GM21619 (cell line): Measurements from ENCODE around the gene ATP8B2.

ENCODE experiments used
- ATAC-seq: cut with Tn5 transposase; IDR thresholded peaks from one replicate; pipeline ENCODE4 v1.9.1; 2021; ENCODE audit not compliant: unreplicated experiment

ATP8B2 gene

GRCh38 chr1:154391086-154391770 lies 65.9 kb downstream of the ATP8B2 start:
- ATAC-seq = no peak

- ATAC-seq = no peak
These were observed 72.8 kb downstream of the ATP8B2 start for GRCh38 chr1:154398141-154398540.

GRCh38 chr1:154398678-154399077 lies 73.4 kb downstream of the ATP8B2 start:
- ATAC-seq = no peak

- no peak for ATAC-seq
These were observed 75.1 kb downstream of the ATP8B2 start for GRCh38 chr1:154400381-154400801.
